NCI-H82 treated with DMSO at 0.1 percent for 48 hours (cell line): ENCODE measurements around the gene PADI3.

ENCODE experiments used
- DNase-seq: peaks from one replicate; lab custom pipeline; 2025; ENCODE audit not compliant: unreplicated experiment; lab: John Stamatoyannopoulos, UW

Gene PADI3

GRCh38 chr1:17214876-17215544 lies 33.9 kb upstream of the PADI3 start:
- DNase-seq: no peak

- DNase-seq: no peak
These were observed 33.4 kb upstream of the PADI3 start for GRCh38 chr1:17215545-17215890.

- DNase-seq: no peak
These were observed 32.8 kb upstream of the PADI3 start for GRCh38 chr1:17216078-17216477.

- DNase-seq: no peak
These were observed 31.3 kb upstream of the PADI3 start for GRCh38 chr1:17217607-17218006.

DNA sequence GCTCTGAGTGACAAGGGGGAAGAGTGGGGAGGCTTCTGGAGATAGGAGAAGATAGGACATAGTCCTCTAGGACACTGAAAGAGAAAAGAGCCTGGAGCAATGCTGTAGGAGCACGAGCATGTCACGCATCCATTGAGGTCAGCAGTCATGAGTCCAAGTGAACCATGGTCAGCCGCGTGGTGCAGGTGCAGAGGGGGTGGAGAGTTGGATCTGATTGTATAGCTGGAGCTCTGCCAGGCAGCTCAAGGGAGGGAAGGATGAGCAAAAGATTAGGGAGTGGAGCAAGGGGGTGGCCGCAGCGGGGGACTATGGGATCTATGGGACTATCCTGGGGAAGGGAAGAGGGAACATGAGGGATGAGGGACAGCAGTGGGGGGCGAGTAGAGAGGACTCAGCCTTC lies 30.0 kb upstream of the PADI3 start:
- no peak for DNase-seq

DNA sequence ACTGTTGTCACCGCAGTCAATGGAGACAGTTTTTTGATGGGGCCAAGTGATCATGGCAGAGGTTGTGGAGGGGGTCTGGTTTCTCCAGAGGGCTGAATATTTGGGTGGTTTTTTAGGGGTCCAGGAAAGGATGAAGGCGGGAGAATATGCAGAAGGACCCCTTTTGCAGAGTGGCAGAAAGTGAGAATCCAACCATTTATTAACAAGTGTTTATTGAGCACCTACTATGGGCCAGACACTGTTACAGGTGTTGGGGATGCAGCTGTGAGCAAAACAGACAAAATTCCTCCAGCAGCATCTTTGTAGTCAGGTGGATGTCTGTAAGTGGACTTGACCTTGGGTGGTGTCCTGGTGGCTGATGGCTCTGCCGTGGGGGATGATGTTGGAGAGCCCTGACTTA lies 28.6 kb upstream of the PADI3 start:
- no peak for DNase-seq

DNA sequence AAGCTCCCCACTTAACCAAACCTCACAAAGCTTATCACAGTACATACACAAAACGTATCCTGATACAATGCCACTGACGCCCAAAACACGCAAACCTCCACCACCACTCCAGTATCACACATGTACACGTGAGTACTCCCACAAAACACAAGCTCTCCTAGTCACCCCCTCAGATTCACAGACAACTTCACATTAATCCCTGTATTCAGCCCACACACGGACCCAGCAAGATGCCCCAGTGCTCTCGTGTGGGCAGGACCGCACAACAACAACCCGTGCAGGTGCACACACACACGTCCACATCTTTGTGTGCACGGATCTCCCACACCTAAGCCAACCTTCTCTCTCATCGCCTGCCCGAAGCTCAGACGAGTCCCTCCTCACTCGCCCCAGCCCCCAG lies 26.3 kb upstream of the PADI3 start:
- no peak for DNase-seq

GRCh38 chr1:17224434-17224833 lies 24.5 kb upstream of the PADI3 start:
- no peak for DNase-seq

GRCh38 chr1:17225140-17225539 lies 23.8 kb upstream of the PADI3 start:
- DNase-seq: no peak

DNA sequence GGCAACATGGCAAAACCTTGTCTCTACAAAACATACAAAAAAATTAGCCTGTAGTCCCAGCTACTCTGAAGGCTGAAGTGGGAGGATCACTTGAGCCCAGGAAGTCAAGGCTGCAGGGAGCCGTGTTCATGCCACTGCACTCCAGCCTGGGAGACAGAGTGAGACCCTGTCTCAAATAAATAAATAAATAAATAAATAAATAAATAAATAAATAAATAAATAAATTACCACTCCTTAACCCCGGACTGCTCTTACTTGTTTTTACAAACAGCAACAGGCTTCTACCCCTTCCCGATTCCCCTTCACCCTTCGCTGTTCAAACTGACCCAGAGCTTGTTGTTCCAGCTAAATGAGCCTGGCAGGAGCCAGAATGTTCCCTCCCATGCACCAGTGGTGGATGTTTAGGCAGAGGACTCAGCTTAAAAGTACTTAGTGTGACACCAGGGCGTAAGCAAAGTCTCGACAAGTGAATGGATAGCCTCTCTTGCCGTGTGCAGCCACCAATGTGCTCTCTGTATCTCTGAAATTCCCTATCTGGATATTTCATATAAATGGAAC lies 21.5 kb upstream of the PADI3 start:
- DNase-seq: no peak

DNA sequence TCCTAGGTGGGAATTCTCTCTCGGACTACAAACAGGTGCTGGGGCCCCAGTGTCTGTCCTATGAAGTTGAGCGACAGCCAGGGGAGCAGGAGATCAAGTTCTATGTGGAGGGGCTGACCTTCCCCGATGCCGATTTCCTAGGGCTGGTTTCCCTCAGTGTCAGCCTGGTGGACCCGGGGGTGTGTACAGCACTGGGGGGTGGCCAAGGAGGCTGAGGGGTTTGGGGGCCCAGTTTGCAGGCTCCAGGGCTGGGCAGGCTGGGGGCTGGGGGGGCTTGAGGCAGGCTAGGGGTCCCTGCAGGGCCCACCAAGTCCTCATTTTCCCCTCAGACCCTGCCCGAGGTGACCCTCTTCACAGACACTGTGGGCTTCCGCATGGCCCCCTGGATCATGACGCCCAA lies 20.3 kb upstream of the PADI3 start:
- no peak for DNase-seq

- DNase-seq: no peak
These were observed 19.5 kb upstream of the PADI3 start for GRCh38 chr1:17229379-17229778.

DNA sequence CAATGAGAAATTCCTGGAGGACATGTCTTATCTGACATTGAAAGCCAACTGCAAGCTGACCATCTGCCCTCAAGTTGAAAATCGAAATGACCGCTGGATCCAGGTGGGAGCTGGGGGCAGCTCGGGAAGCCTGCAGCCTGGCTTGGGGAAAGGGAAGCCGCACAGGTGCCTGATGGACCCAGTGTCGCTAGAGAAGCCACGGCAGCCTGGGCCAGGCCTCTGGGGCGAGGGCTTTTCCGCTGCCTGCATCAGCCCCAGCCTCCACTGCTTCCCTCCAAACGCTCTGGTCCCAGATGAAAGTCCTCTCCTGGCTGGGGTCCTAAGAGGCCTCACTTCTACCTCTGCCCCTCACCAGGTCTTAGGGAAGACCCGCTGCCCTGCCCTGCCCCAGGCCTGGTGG lies 18.8 kb upstream of the PADI3 start:
- no peak for DNase-seq

GRCh38 chr1:17230671-17231310 lies 18.1 kb upstream of the PADI3 start:
- DNase-seq: no peak

GRCh38 chr1:17232759-17233661 lies 15.9 kb upstream of the PADI3 start:
- no peak for DNase-seq

GRCh38 chr1:17233675-17234320 lies 15.1 kb upstream of the PADI3 start:
- no peak for DNase-seq

DNA sequence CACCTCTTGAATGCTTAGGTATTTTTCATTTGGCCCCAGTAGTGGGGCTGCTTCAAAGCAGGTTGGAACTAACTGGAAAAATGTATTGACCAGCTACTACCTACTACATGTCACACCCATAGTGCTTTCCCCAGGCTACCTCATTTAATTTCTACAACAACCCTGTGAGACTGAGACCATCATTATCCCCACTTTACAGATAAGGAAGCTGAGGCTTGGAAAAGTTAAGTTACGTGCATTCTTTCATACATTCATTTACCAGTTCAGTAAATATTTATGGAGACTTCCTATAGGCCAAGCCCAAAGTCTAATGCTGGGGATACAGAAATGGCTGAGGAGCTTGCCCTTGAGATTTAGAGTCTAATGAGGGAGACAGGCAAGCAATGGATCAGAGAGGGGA lies 14.5 kb upstream of the PADI3 start:
- no peak for DNase-seq

GRCh38 chr1:17235135-17235885 lies 13.6 kb upstream of the PADI3 start:
- DNase-seq: no peak

- DNase-seq: peak; percentile 53
These were observed 11.9 kb upstream of the PADI3 start for GRCh38 chr1:17236779-17237560.

DNA sequence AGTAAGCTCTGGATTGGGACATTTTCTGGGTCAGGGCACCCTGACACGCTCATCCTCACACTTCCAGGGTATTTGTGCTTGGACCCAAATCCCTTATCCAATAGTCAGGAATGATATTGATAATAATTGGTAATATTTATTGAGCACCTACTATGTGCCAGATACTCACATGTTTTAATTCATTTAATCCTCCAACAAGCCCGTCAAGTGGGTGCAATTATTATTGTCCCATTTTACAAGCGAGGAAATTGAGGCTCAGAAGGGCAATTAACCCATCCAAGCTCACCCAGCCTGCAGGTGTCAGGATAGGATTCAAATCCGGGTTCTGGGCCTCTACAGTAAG lies 11.4 kb upstream of the PADI3 start:
- no peak for DNase-seq
